B cell (primary cell): ENCODE data around the gene ANKRD33. TPM values are rescaled to one million over a fixed set of nuclear protein-coding genes. Genes with fewer than 3 reads are reported as not detected.
A peak's percentile ranks its signal among the peaks of the same experiment; 100 is the strongest.

Experiments
- ATAC-seq: fragments of 200-7000 bp; cut with Tn5 transposase; one replicate; pipeline ENCODE4 v1.10.0; 2021; ENCODE audit warnings: low read depth, mild to moderate bottlenecking, moderate number of reproducible peaks, moderate library complexity
- CTCF ChIA-PET: fragments of 350-600 bp; sonication (Branson Sonifier 250); formaldehyde crosslinking; loops from one replicate; lab custom pipeline; 2021; ENCODE audit warnings: antibody characterized with exemption, inconsistent platforms; lab: Charles Lee
- POLR2A ChIA-PET: fragments of 350-600 bp; sonication (Branson Sonifier 250); formaldehyde crosslinking; loops from one replicate; lab custom pipeline; 2021; ENCODE audit warnings: antibody characterized with exemption; lab: Charles Lee
- DNase-seq: peaks from one replicate; pipeline ENCODE4 v3.0.0; 2013
- H2AFZ ChIP-seq: 2 replicates; pipeline ENCODE4 v1.6.1; 2012; ENCODE audit warnings: mild to moderate bottlenecking, low read depth, low read length; ENCODE audit not compliant: insufficient read depth, poor library complexity, severe bottlenecking
- H3K27ac ChIP-seq, 2 donors: 1 replicate in 1 of 2; 2 replicates in 1 of 2; pipeline ENCODE4 v1.5.1; 2012 to 2013; ENCODE audit warnings: low read length in 2 of 2, mild to moderate bottlenecking in 2 of 2, moderate library complexity in 1 of 2
- H3K27me3 ChIP-seq, 4 experiments: fragments of 200-600 bp in 1 of 4; sonication (generic) in 1 of 4; replicated peaks in 1 of 4; 1 replicate in 2 of 4; 2 replicates in 2 of 4; pipeline versions ENCODE4 v1.6.1 to v1.7.0; 2013 to 2016; ENCODE audit warnings: low read length in 3 of 4, mild to moderate bottlenecking in 2 of 4, mixed read lengths in 1 of 4, moderate library complexity in 1 of 4; ENCODE audit not compliant: insufficient read depth in 4 of 4, control insufficient read depth in 3 of 4; ENCODE audit errors: control extremely low read depth in 1 of 4
- H3K36me3 ChIP-seq, 2 experiments: replicated peaks in 1 of 2; 1 replicate in 1 of 2; 2 replicates in 1 of 2; pipeline versions ENCODE4 v1.6.1 to v1.7.1; 2013; ENCODE audit warnings: low read length in 1 of 2; ENCODE audit not compliant: insufficient read depth in 2 of 2, control insufficient read depth in 1 of 2; ENCODE audit errors: control extremely low read depth in 1 of 2, extremely low read depth in 1 of 2
- H3K4me1 ChIP-seq, 2 donors: fragments of 200-600 bp in 1 of 2; sonication (generic) in 1 of 2; 1 replicate in 1 of 2; 2 replicates in 1 of 2; pipeline versions ENCODE4 v1.5.1 to v1.6.1; 2013 to 2017; ENCODE audit warnings: low read length in 2 of 2; ENCODE audit not compliant: control insufficient read depth in 2 of 2, insufficient read depth in 2 of 2
- H3K4me2 ChIP-seq: replicated peaks from 2 replicates; pipeline ENCODE3; 2012; ENCODE audit warnings: mild to moderate bottlenecking, low read depth, low read length; ENCODE audit not compliant: poor library complexity, severe bottlenecking
- H3K4me3 ChIP-seq, 5 experiments: fragments of 200-600 bp in 1 of 5; sonication (generic) in 1 of 5; 1 replicate in 3 of 5; 2 replicates in 2 of 5; pipeline versions ENCODE4 v1.5.1 to v1.7.0; 2011 to 2016; ENCODE audit warnings: low read length in 4 of 5, mild to moderate bottlenecking in 4 of 5, low read depth in 2 of 5, control low read depth in 1 of 5, moderate library complexity in 1 of 5; ENCODE audit not compliant: insufficient read depth in 1 of 5; ENCODE audit errors: control extremely low read depth in 1 of 5, extremely low read depth in 1 of 5
- H3K79me2 ChIP-seq: fragments of 200-600 bp; sonication (generic); one replicate; pipeline ENCODE4 v1.6.0; 2016; ENCODE audit warnings: low read length; ENCODE audit not compliant: control insufficient read depth, insufficient read depth
- H3K9ac ChIP-seq: fragments of 200-600 bp; sonication (generic); 2 replicates; pipeline ENCODE4 v1.6.1; 2017; ENCODE audit warnings: mild to moderate bottlenecking, low read length, moderate library complexity
- H3K9me3 ChIP-seq, 3 donors: one replicate each; pipeline versions ENCODE4 v1.6.1 to v1.7.1; 2013; ENCODE audit warnings: low read length in 2 of 3; ENCODE audit not compliant: control insufficient read depth in 2 of 3, insufficient read depth in 1 of 3; ENCODE audit errors: control extremely low read depth in 1 of 3
- H4K20me1 ChIP-seq: 2 replicates; pipeline ENCODE4 v1.6.0; 2012; ENCODE audit warnings: mild to moderate bottlenecking, low read length; ENCODE audit not compliant: insufficient read depth, control insufficient read depth, poor library complexity, severe bottlenecking
- H3K27ac Mint-ChIP-seq: one replicate; pipeline ENCODE4 v1.8.0; 2021; ENCODE audit warnings: mixed read lengths
- H3K27me3 Mint-ChIP-seq: one replicate; pipeline ENCODE4 v1.8.0; 2021; ENCODE audit warnings: mixed read lengths
- H3K4me1 Mint-ChIP-seq: one replicate; pipeline ENCODE4 v1.8.0; 2021; ENCODE audit warnings: mixed read lengths
- H3K4me3 Mint-ChIP-seq: one replicate; pipeline ENCODE4 v1.8.0; 2021; ENCODE audit warnings: mixed read lengths
- H3K9me3 Mint-ChIP-seq: one replicate; pipeline ENCODE4 v1.8.0; 2022; ENCODE audit warnings: mixed read lengths; ENCODE audit not compliant: insufficient read depth
- EZH2 ChIP-seq: IDR thresholded peaks from 2 replicates; pipeline ENCODE4 v1.6.1; 2012; ENCODE audit warnings: borderline replicate concordance, low read depth, mild to moderate bottlenecking, moderate library complexity, low read length; ENCODE audit not compliant: insufficient read depth, poor library complexity, severe bottlenecking
- WGBS: methylation state at CpG from one replicate; pipeline ENCODE4 v1.1.5; 2013; ENCODE audit warnings: missing lambda C conversion rate; ENCODE audit not compliant: insufficient coverage; 5-methylcytosine and 5-hydroxymethylcytosine counted together
- intact Hi-C: fragments of 100-400 bp; cut with micrococcal nuclease; formaldehyde crosslinking; loops from one replicate; pipeline ENCODE4 v1.10.0; 2022
- polyA plus RNA-seq: library from polyadenylated mRNA; depleted of rRNA; stranded (reverse); fragments of >200 nt; gene quantifications from 2 replicates; pipeline ENCODE4 v1.2.3, GENCODE V29; 2012
- total RNA-seq, 2 donors: library from RNA; stranded (reverse); fragments of 120-200 nt in 1 of 2; gene quantifications; 1 replicate in 1 of 2; 2 replicates in 1 of 2; pipeline versions ENCODE4 v1.2.3 to v1.2.4, GENCODE V29; 2013 to 2022
- TF ChIP-seq, protein P1 (sequence below): fragments of 200-600 bp; IDR thresholded peaks from one replicate; pipeline ENCODE4 v1.8.0; 2022; ENCODE audit warnings: antibody characterized with exemption, mild to moderate bottlenecking

Gene ANKRD33
- total and polyA plus RNA-seq, 2 donors (not counting 1 experiment from before 2014, with no cell fraction given) = not detected

- no peaks in the 10 kb centered on the region for H4K20me1 ChIP-seq
- ATAC-seq (no peak), DNase-seq (no peak)
- H3K9me3 Mint-ChIP-seq = no peaks in the 10 kb centered on the region
- H3K4me2 ChIP-seq = peak overlapping the region; percentile 54
- no peak overlapping the region for H3K27ac Mint-ChIP-seq
- H3K4me3 ChIP-seq = no peak overlapping the region
- no peak overlapping the region for H3K27ac ChIP-seq
- CTCF ChIA-PET = interaction anchor here (1.0 to 2.0 kb wide), 3 partner anchors 17 to 87 kb away, joined by 3 to 7 read pairs (median 4); no protein-coding TSS in a partner anchor
- peaks cover 40% of the 10 kb centered on the region for H3K27me3 Mint-ChIP-seq
- POLR2A ChIA-PET = no interaction called here
- intact Hi-C loops = no loop called here
- TF ChIP-seq EZH2 = no peak
- TF ChIP-seq, protein P1, sequence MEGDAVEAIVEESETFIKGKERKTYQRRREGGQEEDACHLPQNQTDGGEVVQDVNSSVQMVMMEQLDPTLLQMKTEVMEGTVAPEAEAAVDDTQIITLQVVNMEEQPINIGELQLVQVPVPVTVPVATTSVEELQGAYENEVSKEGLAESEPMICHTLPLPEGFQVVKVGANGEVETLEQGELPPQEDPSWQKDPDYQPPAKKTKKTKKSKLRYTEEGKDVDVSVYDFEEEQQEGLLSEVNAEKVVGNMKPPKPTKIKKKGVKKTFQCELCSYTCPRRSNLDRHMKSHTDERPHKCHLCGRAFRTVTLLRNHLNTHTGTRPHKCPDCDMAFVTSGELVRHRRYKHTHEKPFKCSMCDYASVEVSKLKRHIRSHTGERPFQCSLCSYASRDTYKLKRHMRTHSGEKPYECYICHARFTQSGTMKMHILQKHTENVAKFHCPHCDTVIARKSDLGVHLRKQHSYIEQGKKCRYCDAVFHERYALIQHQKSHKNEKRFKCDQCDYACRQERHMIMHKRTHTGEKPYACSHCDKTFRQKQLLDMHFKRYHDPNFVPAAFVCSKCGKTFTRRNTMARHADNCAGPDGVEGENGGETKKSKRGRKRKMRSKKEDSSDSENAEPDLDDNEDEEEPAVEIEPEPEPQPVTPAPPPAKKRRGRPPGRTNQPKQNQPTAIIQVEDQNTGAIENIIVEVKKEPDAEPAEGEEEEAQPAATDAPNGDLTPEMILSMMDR = no peak
- peaks cover 0 to 4% (median 0%) of the 10 kb centered on the region in 3 donors for H3K9me3 ChIP-seq
- WGBS = 70% methylated on average over 14 of the region's 23 CpGs
- H3K4me3 Mint-ChIP-seq = no peak overlapping the region
- H3K4me1 Mint-ChIP-seq = peaks cover 4% of the 10 kb centered on the region
- H3K79me2 ChIP-seq = no peaks in the 10 kb centered on the region
- H3K4me1 ChIP-seq = peaks cover 0 to 10% of the 10 kb centered on the region in 2 donors
- peaks cover 0 to 23% (median 16%) of the 10 kb centered on the region in 4 experiments for H3K27me3 ChIP-seq
- H3K36me3 ChIP-seq = no peaks in the 10 kb centered on the region
- no peak overlapping the region for H3K9ac ChIP-seq
- H2AFZ ChIP-seq = no peak overlapping the region
Measured at GRCh38 chr12:51906430-51907082, 18.7 kb downstream of the ANKRD33 start.
